GDM1 (cell line): ENCODE measurements around the gene TPRG1.

ENCODE experiments used
- DNase-seq: peaks from one replicate; lab custom pipeline; 2025; lab: John Stamatoyannopoulos, UW

Gene TPRG1

GRCh38 chr3:189355481-189356201 lies 183.9 kb downstream of the TPRG1 start:
- no peak for DNase-seq

GRCh38 chr3:189360291-189360690 lies 188.5 kb downstream of the TPRG1 start:
- DNase-seq = no peak

- no peak for DNase-seq
Measured at GRCh38 chr3:189361103-189361835, 189.5 kb downstream of the TPRG1 start.

GRCh38 chr3:189363590-189364255 lies 192.0 kb downstream of the TPRG1 start:
- DNase-seq = no peak

- DNase-seq = no peak
Measured at GRCh38 chr3:189365609-189366564, 194.1 kb downstream of the TPRG1 start.

- DNase-seq = no peak
Measured at GRCh38 chr3:189368384-189368783, 196.6 kb downstream of the TPRG1 start.

GRCh38 chr3:189369636-189370035 lies 197.9 kb downstream of the TPRG1 start:
- DNase-seq = no peak

- DNase-seq = no peak
Measured at GRCh38 chr3:189372243-189372642, 200.5 kb downstream of the TPRG1 start.
